Measurements from ENCODE around the gene GCNT4. TPM values are rescaled to one million over a fixed set of nuclear protein-coding genes. Genes with fewer than 3 reads are reported as not detected.

GCNT4 gene
- total and polyA plus RNA-seq, 2 of the 8 experiments (the other 6 are each of a cell fraction or from before 2014, with no cell fraction given): 1.1 to 14.5 TPM

- no peak for TF ChIP-seq GABPA (IDR thresholded peaks at IDR 0.05; ENCODE audit: borderline replicate concordance, insufficient read depth, low read length)
- no peak for TF ChIP-seq SP2 (IDR thresholded peaks at IDR 0.05; ENCODE audit: low read length)
- no peak for TF ChIP-seq NRF1 (IDR thresholded peaks at IDR 0.05; ENCODE audit: low read depth, low read length)
- no peak for TF ChIP-seq CHD2 (IDR thresholded peaks at IDR 0.05; ENCODE audit: low read length)
These were observed 19.7 kb upstream of the GCNT4 start (continued) for GRCh38 chr5:75072061-75072460.
